ENCODE data around the gene BCO2.

The BCO2 gene

GRCh38 chr11:112216561-112217105, 41.3 kb downstream of the BCO2 start:
- DNase-seq (ENCODE audit: low spot score): no peak

- DNase-seq (ENCODE audit: low spot score): peak; percentile 61
Observed at GRCh38 chr11:112219476-112220232, 44.3 kb downstream of the BCO2 start.

GRCh38 chr11:112221274-112221835, 46.0 kb downstream of the BCO2 start:
- DNase-seq (ENCODE audit: low spot score): no peak

GRCh38 chr11:112222303-112222702, 47.0 kb downstream of the BCO2 start:
- no peak for DNase-seq (ENCODE audit: low spot score)

- no peak for DNase-seq (ENCODE audit: low spot score)
Observed at GRCh38 chr11:112223121-112223520, 47.8 kb downstream of the BCO2 start.

GRCh38 chr11:112223754-112224532, 48.6 kb downstream of the BCO2 start:
- DNase-seq (ENCODE audit: low spot score): no peak

GRCh38 chr11:112225753-112226061, 50.4 kb downstream of the BCO2 start:
- DNase-seq (ENCODE audit: low spot score): no peak

- DNase-seq (ENCODE audit: low spot score): peak; percentile 90
Observed at GRCh38 chr11:112226062-112226830, 50.9 kb downstream of the BCO2 start, which contains the start of gene PTS. PTS (plus strand) TSS chr11:112226428; CDS start chr11:112226444, 16 bp downstream.

- DNase-seq (ENCODE audit: low spot score): peak; percentile 16
Observed at GRCh38 chr11:112226831-112227401, 51.6 kb downstream of the BCO2 start.

GRCh38 chr11:112227471-112227870, 52.2 kb downstream of the BCO2 start:
- DNase-seq (ENCODE audit: low spot score): no peak

- DNase-seq (ENCODE audit: low spot score): no peak
Observed at GRCh38 chr11:112228706-112229105, 53.4 kb downstream of the BCO2 start.

- DNase-seq (ENCODE audit: low spot score): no peak
Observed at GRCh38 chr11:112229159-112229558, 53.8 kb downstream of the BCO2 start.

GRCh38 chr11:112229746-112230433, 54.6 kb downstream of the BCO2 start:
- no peak for DNase-seq (ENCODE audit: low spot score)

GRCh38 chr11:112231952-112232351, 56.6 kb downstream of the BCO2 start:
- DNase-seq (ENCODE audit: low spot score): no peak

- no peak for DNase-seq (ENCODE audit: low spot score)
Observed at GRCh38 chr11:112235750-112236390, 60.6 kb downstream of the BCO2 start.

GRCh38 chr11:112237451-112237850, 62.1 kb downstream of the BCO2 start:
- no peak for DNase-seq (ENCODE audit: low spot score)

GRCh38 chr11:112238041-112238440, 62.7 kb downstream of the BCO2 start:
- DNase-seq (ENCODE audit: low spot score): no peak

GRCh38 chr11:112241486-112241885, 66.2 kb downstream of the BCO2 start:
- DNase-seq (ENCODE audit: low spot score): no peak

- no peak for DNase-seq (ENCODE audit: low spot score)
Observed at GRCh38 chr11:112247201-112247600, 71.9 kb downstream of the BCO2 start.

GRCh38 chr11:112248201-112248600, 72.9 kb downstream of the BCO2 start:
- no peak for DNase-seq (ENCODE audit: low spot score)

All from COLO829 (cell line).